DND-41 (cell line): Measurements from ENCODE around the gene RACK1.
A peak's percentile ranks its signal among the peaks of the same experiment; 100 is the strongest.
"Not testable (repeated sequence)": the region's sequence is repeated elsewhere in the genome, so short reads cannot be mapped to it uniquely, and the experiment has no call there.

Source experiments
- ATAC-seq: fragments of 200-7000 bp; cut with Tn5 transposase; 3 replicates; pipeline ENCODE4 v1.9.1; 2021; ENCODE audit warnings: low read depth; ENCODE audit not compliant: insufficient read depth
- DNase-seq: peaks from one replicate; pipeline ENCODE4 v3.0.0-alpha.2; 2020
- H2AFZ ChIP-seq: 2 replicates; pipeline ENCODE4 v1.6.0; 2012; ENCODE audit warnings: low read depth, low read length
- H3K27ac ChIP-seq: 2 replicates; pipeline ENCODE4 v1.5.1; 2012; ENCODE audit warnings: low read length, inconsistent platforms
- H3K27me3 ChIP-seq: fragments of 200-600 bp; sonication (generic); 2 replicates; pipeline ENCODE4 v1.6.0; 2012; ENCODE audit warnings: low read length, mild to moderate bottlenecking, inconsistent platforms; ENCODE audit not compliant: insufficient read depth, poor library complexity
- H3K36me3 ChIP-seq: 2 replicates; pipeline ENCODE4 v1.5.1; 2012; ENCODE audit warnings: low read length, inconsistent platforms; ENCODE audit not compliant: insufficient read depth
- H3K4me1 ChIP-seq: 2 replicates; pipeline ENCODE4 v1.5.1; 2012; ENCODE audit warnings: mild to moderate bottlenecking, low read length; ENCODE audit not compliant: insufficient read depth
- H3K4me2 ChIP-seq: 2 replicates; pipeline ENCODE4 v1.6.0; 2012; ENCODE audit warnings: mild to moderate bottlenecking, moderate library complexity, low read length, inconsistent platforms; ENCODE audit not compliant: insufficient read depth
- H3K4me3 ChIP-seq, 2 experiments: fragments of 200-600 bp in 1 of 2; shearing (Covaris generic) in 1 of 2; 2 replicates each; pipeline ENCODE4 v1.5.1; 2012 to 2016; ENCODE audit warnings: inconsistent platforms in 2 of 2, low read length in 2 of 2, mild to moderate bottlenecking in 2 of 2, low read depth in 1 of 2, moderate library complexity in 1 of 2
- H3K79me2 ChIP-seq: 2 replicates; pipeline ENCODE4 v1.6.0; 2012; ENCODE audit warnings: low read length, inconsistent platforms; ENCODE audit not compliant: insufficient read depth
- H3K9ac ChIP-seq: 2 replicates; pipeline ENCODE4 v1.6.0; 2012; ENCODE audit warnings: low read depth, mild to moderate bottlenecking, inconsistent platforms, low read length, moderate library complexity
- H3K9me3 ChIP-seq: 2 replicates; pipeline ENCODE4 v1.5.1; 2012; ENCODE audit warnings: low read length, moderate library complexity, mild to moderate bottlenecking, inconsistent platforms; ENCODE audit not compliant: insufficient read depth, severe bottlenecking
- H4K20me1 ChIP-seq: 2 replicates; pipeline ENCODE4 v1.6.0; 2012; ENCODE audit warnings: low read length; ENCODE audit not compliant: insufficient read depth
- CTCF ChIP-seq: IDR thresholded peaks from 2 replicates; pipeline ENCODE4 v1.5.1; 2012; ENCODE audit warnings: borderline replicate concordance, low read length, moderate library complexity, mild to moderate bottlenecking; ENCODE audit not compliant: poor library complexity, severe bottlenecking; ENCODE audit errors: extremely low read depth
- EZH2 ChIP-seq: IDR thresholded peaks from 3 replicates; pipeline ENCODE4 v1.6.1; 2012; ENCODE audit warnings: borderline replicate concordance, low read depth, mild to moderate bottlenecking, moderate library complexity, low read length, inconsistent platforms; ENCODE audit not compliant: severe bottlenecking

The RACK1 gene

DNA sequence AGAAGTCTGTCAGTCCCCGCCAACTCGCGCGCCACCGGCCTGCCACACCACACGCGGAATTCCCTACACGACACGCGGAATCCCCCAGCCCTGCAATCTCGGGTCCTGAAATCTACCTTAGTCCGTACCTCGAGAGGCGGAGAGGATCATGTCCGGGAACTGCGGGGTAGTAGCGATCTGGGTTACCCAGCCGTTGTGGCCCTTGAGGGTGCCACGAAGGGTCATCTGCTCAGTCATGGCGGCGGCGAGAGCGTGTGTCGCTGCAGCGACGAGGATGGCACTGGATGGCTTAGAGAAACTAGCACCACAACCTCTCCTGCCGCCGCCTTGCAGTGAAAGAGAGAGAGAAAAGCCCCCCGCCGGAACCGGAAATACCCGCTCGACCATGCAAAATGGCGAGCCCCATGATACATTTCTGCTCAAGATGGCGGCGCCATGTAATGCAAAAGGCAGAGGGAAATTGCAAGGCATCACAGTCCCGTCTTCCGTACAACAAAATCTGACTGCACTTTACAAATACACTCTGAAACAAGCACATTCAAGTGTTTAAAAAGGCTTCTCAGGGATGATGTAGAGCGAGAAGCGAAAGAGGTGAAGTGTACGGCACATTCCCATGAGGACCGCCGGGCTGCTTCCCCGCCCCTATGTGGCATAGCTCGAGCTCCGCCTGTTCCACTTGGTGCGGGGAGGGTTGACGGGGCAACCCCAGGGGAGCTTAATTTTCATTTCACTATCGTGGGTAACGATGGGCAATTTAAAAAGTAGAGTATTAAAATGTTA is at the start of gene RACK1:
RACK1 (minus strand) TSS at position 343 of the 780 bp plus-strand sequence; CDS start at position 237, 106 bp downstream.
- H3K9me3 ChIP-seq, result no peaks in the 10 kb centered on the region
- H3K79me2 ChIP-seq, result peaks cover 90% of the 10 kb centered on the region
- H3K4me1 ChIP-seq, result peaks cover 71% of the 10 kb centered on the region
- H2AFZ ChIP-seq, result peak within 1 kb of the TSS; percentile 95
- peak within 1 kb of the TSS; percentile 100 for H3K27ac ChIP-seq
- no peaks in the 10 kb centered on the region for H3K27me3 ChIP-seq
- peaks cover 45% of the 10 kb centered on the region for H4K20me1 ChIP-seq
- H3K4me3 ChIP-seq, result peak within 1 kb of the TSS; percentile 75 to 94
- peak within 1 kb of the TSS; percentile 95 for H3K9ac ChIP-seq
- DNase-seq (peak; percentile 91), ATAC-seq (peak; percentile 75)
- peak within 1 kb of the TSS; percentile 88 for H3K4me2 ChIP-seq
- peaks cover 52% of the 10 kb centered on the region for H3K36me3 ChIP-seq
- no peak for TF ChIP-seq CTCF
- TF ChIP-seq EZH2, result no peak

- ATAC-seq, H2AFZ ChIP-seq: not testable (repeated sequence)
Measured at GRCh38 chr5:181287331-181287730, 43.6 kb upstream of the RACK1 start.

DNA sequence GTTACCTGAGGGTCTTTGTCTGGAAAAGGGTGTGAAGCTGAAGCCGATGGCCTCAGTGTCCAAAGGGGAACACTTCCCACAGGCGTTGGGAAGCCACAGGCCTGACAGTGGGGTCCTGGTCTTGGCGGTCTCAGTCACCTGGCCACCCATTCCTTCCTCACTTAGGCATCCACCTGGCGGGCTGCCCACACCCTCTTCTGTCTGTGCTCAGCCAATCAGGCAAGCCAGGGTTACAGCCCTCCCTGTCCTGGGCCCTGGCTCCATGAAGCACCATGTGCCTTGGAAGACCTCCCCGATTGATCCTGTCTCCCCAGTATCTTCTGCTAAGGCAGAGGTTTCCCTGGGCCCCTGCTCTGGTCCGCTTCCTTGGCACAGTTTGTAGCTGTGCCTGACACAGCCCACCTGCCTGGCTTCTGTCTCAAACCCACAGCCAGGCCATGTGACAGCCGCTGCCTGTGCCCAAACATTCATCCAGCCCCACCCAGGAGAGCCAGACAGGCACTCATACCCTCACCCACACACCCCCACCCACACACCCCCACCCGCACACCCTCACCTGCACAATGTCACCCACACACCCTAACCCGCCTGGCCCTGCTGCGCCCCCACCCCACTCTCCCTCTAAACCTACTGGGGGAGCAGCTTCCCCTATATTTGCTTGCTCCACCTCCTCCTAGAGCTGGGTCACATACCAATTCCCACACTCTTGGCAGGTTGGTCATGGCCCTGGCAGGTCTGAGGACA is 42.4 kb upstream of the RACK1 start:
- H3K4me3 ChIP-seq, H4K20me1 ChIP-seq, H3K4me1 ChIP-seq, DNase-seq, H3K4me2 ChIP-seq, H3K79me2 ChIP-seq, H3K9ac ChIP-seq, H3K9me3 ChIP-seq, H3K27ac ChIP-seq, H2AFZ ChIP-seq, ATAC-seq, H3K27me3 ChIP-seq, H3K36me3 ChIP-seq: not testable (repeated sequence)

More at GRCh38 chr5:181287331-181287730, 43.6 kb upstream of the RACK1 start:
- H3K9me3 ChIP-seq, DNase-seq, H3K79me2 ChIP-seq, H3K27me3 ChIP-seq, H3K4me3 ChIP-seq, H3K9ac ChIP-seq, H3K4me2 ChIP-seq, H3K27ac ChIP-seq, H3K4me1 ChIP-seq, H3K36me3 ChIP-seq, H4K20me1 ChIP-seq: not testable (repeated sequence)

GRCh38 chr5:181283841-181284755 is 40.4 kb upstream of the RACK1 start:
- H3K27ac ChIP-seq, H3K9ac ChIP-seq, H4K20me1 ChIP-seq, DNase-seq, H3K27me3 ChIP-seq, H3K4me3 ChIP-seq, H3K36me3 ChIP-seq, H3K4me2 ChIP-seq, H3K4me1 ChIP-seq, ATAC-seq, H2AFZ ChIP-seq, H3K79me2 ChIP-seq, H3K9me3 ChIP-seq: not testable (repeated sequence)
- TF ChIP-seq CTCF, result peak; percentile 4
